CD4-positive, CD25-positive, alpha-beta regulatory T cell (primary cell): ENCODE results near the gene SMIM9. TPM values are rescaled to one million over a fixed set of nuclear protein-coding genes. Genes with fewer than 3 reads are reported as not detected.
A peak's percentile ranks its signal among the peaks of the same experiment; 100 is the strongest.

Experiments
- ATAC-seq, 2 donors: fragments of 150-1000 bp; cut with Tn5 transposase; one replicate each; pipeline ENCODE4 v1.10.0; 2021; ENCODE audit warnings: low read depth in 2 of 2, moderate number of reproducible peaks in 2 of 2, moderate library complexity in 1 of 2
- DNase-seq, 3 donors: peaks; one replicate each; pipeline versions ENCODE4 v3.0.0 to v3.0.0-alpha.2; 2012 to 2022; ENCODE audit warnings: mixed read lengths in 1 of 3
- H3K27ac ChIP-seq: one replicate; pipeline ENCODE4 v1.7.0; 2013; ENCODE audit warnings: mild to moderate bottlenecking, low read length; ENCODE audit not compliant: insufficient read depth, poor library complexity, severe bottlenecking
- H3K27me3 ChIP-seq: one replicate; pipeline ENCODE4 v1.7.0; 2013; ENCODE audit warnings: low read length; ENCODE audit not compliant: control insufficient read depth, insufficient read depth
- H3K36me3 ChIP-seq: one replicate; pipeline ENCODE4 v1.7.0; 2013; ENCODE audit warnings: mild to moderate bottlenecking, low read length, moderate library complexity; ENCODE audit not compliant: control insufficient read depth, insufficient read depth
- H3K4me1 ChIP-seq: 2 replicates; pipeline ENCODE4 v1.7.0; 2013; ENCODE audit warnings: mild to moderate bottlenecking, low read length; ENCODE audit not compliant: insufficient read depth, control insufficient read depth, poor library complexity, severe bottlenecking
- H3K4me3 ChIP-seq: one replicate; pipeline ENCODE4 v1.7.0; 2013; ENCODE audit warnings: low read depth, mild to moderate bottlenecking, low read length, moderate library complexity
- H3K9me3 ChIP-seq, 2 experiments: 1 replicate in 1 of 2; 2 replicates in 1 of 2; pipeline ENCODE4 v1.7.0; 2013; ENCODE audit warnings: low read length in 2 of 2, mild to moderate bottlenecking in 1 of 2, moderate library complexity in 1 of 2; ENCODE audit not compliant: control insufficient read depth in 2 of 2
- H3K27ac Mint-ChIP-seq, 3 donors: one replicate each; pipeline ENCODE4 v1.8.0; 2020 to 2022; ENCODE audit warnings: mild to moderate bottlenecking in 3 of 3, mixed read lengths in 3 of 3, moderate library complexity in 2 of 3
- H3K27me3 Mint-ChIP-seq: one replicate; pipeline ENCODE4 v1.8.0; 2022; ENCODE audit warnings: mild to moderate bottlenecking, mixed read lengths
- H3K36me3 Mint-ChIP-seq: one replicate; pipeline ENCODE4 v1.8.0; 2020; ENCODE audit warnings: mixed read lengths
- H3K4me1 Mint-ChIP-seq, 4 donors: one replicate each; pipeline ENCODE4 v1.8.0; 2020 to 2022; ENCODE audit warnings: mixed read lengths in 4 of 4, mild to moderate bottlenecking in 1 of 4
- H3K4me3 Mint-ChIP-seq, 4 donors: one replicate each; pipeline ENCODE4 v1.8.0; 2020 to 2022; ENCODE audit warnings: mild to moderate bottlenecking in 4 of 4, mixed read lengths in 4 of 4, moderate library complexity in 3 of 4
- H3K9me3 Mint-ChIP-seq, 7 donors: one replicate each; pipeline ENCODE4 v1.8.0; 2020 to 2022; ENCODE audit warnings: mixed read lengths in 7 of 7, mild to moderate bottlenecking in 3 of 7, moderate library complexity in 2 of 7
- polyA plus RNA-seq, 4 donors: library from polyadenylated mRNA; unstranded; fragments of 300-500 nt; fragmentation: Illumina TruSeq; gene quantifications; one replicate each; pipeline ENCODE4 v1.2.3, GENCODE V29; 2021
- total RNA-seq: library from RNA; stranded (reverse); gene quantifications from one replicate; pipeline ENCODE4 v1.2.3, GENCODE V29; 2022

The SMIM9 gene
- total and polyA plus RNA-seq, 5 donors from 2014 or later: not detected

GRCh38 chrX:154813801-154814200, 20.7 kb downstream of the SMIM9 start:
- H3K27me3 ChIP-seq: no peaks in the 10 kb centered on the region
- H3K27me3 Mint-ChIP-seq: peaks cover 21% of the 10 kb centered on the region
- H3K27ac ChIP-seq: no peak overlapping the region
- peaks cover 0 to 3% (median 0%) of the 10 kb centered on the region in 7 donors for H3K9me3 Mint-ChIP-seq
- no peak overlapping the region for H3K4me3 Mint-ChIP-seq
- H3K27ac Mint-ChIP-seq: no peak overlapping the region
- no peaks in the 10 kb centered on the region for H3K4me1 ChIP-seq
- H3K36me3 Mint-ChIP-seq: no peaks in the 10 kb centered on the region
- H3K4me3 ChIP-seq: no peak overlapping the region
- ATAC-seq (no peak), DNase-seq (no peak)
- H3K36me3 ChIP-seq: no peaks in the 10 kb centered on the region
- no peaks in the 10 kb centered on the region for H3K9me3 ChIP-seq
- peaks cover 0 to 3% (median 0%) of the 10 kb centered on the region in 4 donors for H3K4me1 Mint-ChIP-seq

- Mint-ChIP-seq H3K27ac (no peak overlapping the region), H3K36me3 (no peaks in the 10 kb centered on the region), H3K27me3 (peaks cover 21% of the 10 kb centered on the region), H3K4me1 (peaks cover 0 to 3% (median 0%) of the 10 kb centered on the region in 4 donors), H3K9me3 (peaks cover 0 to 3% (median 0%) of the 10 kb centered on the region in 7 donors), H3K4me3 (no peak overlapping the region)
- H3K4me3 ChIP-seq: no peak overlapping the region
- no peak overlapping the region for H3K27ac ChIP-seq
- H3K36me3 ChIP-seq: no peaks in the 10 kb centered on the region
- ATAC-seq: no peak
- DNase-seq: no peak
- H3K9me3 ChIP-seq: no peaks in the 10 kb centered on the region
- H3K4me1 ChIP-seq: no peaks in the 10 kb centered on the region
- H3K27me3 ChIP-seq: no peaks in the 10 kb centered on the region
Measured at GRCh38 chrX:154812341-154813101, 21.9 kb downstream of the SMIM9 start.

DNA sequence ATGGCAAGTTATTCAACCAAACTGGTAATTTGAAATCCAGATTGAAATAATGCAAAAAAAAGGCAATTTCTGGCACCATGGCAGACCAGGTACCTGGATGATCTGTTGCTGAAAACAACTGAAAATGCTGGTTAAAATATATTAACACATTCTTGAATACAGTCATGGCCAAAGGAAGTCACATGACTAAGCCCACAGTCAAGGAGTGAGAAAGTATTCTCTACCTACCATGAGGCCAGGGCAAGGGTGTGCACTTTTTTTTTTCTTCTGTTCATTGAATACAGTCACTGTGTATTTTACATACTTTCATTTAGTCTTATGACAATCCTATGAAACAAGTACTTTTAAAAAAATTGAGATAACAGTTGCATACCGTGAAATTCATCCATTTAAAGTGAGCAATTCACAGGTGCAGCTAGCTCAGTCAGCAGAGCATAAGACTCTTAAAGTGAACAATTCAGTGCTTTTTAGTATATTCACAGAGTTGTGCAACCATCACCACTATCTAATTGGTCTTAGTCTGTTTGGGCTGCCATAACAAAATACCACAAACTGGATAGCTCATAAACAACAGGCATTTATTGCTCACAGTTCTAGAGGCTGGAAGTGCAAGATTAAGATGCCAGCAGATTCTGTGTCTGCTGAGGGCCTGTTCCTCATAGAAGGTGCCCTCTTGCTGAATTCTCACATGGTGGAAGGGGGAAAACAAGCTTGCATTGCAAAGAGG, 24.4 kb downstream of the SMIM9 start:
- ATAC-seq (no peak), DNase-seq (peak in 1 of 3 donors; percentile 39)
- no peak overlapping the region for H3K27ac ChIP-seq
- H3K27me3 ChIP-seq: peaks cover 4% of the 10 kb centered on the region
- Mint-ChIP-seq H3K27me3 (peaks cover 20% of the 10 kb centered on the region), H3K27ac (no peak overlapping the region), H3K4me1 (peaks cover 0 to 7% (median 3%) of the 10 kb centered on the region in 4 donors), H3K36me3 (no peaks in the 10 kb centered on the region), H3K9me3 (peaks cover 0 to 3% (median 0%) of the 10 kb centered on the region in 7 donors), H3K4me3 (no peak overlapping the region)
- no peaks in the 10 kb centered on the region for H3K9me3 ChIP-seq
- peaks cover 7% of the 10 kb centered on the region for H3K4me1 ChIP-seq
- no peaks in the 10 kb centered on the region for H3K36me3 ChIP-seq
- no peak overlapping the region for H3K4me3 ChIP-seq

GRCh38 chrX:154806837-154807501, 27.5 kb downstream of the SMIM9 start:
- Histone ChIP-seq H3K4me3 (no peak overlapping the region), H3K4me1 (peaks cover 18% of the 10 kb centered on the region), H3K36me3 (no peaks in the 10 kb centered on the region), H3K27ac (no peak overlapping the region), H3K27me3 (peaks cover 4% of the 10 kb centered on the region), H3K9me3 (no peaks in the 10 kb centered on the region)
- Mint-ChIP-seq H3K4me1 (peaks cover 7 to 31% (median 10%) of the 10 kb centered on the region in 4 donors), H3K4me3 (no peak overlapping the region), H3K9me3 (no peaks in the 10 kb centered on the region), H3K27ac (no peak overlapping the region), H3K27me3 (peaks cover 8% of the 10 kb centered on the region), H3K36me3 (no peaks in the 10 kb centered on the region)
- ATAC-seq: no peak
- no peak for DNase-seq

GRCh38 chrX:154805696-154806091, 28.8 kb downstream of the SMIM9 start:
- H3K4me1 Mint-ChIP-seq: peaks cover 7 to 39% (median 13%) of the 10 kb centered on the region in 4 donors
- Histone ChIP-seq H3K27me3 (peaks cover 4% of the 10 kb centered on the region), H3K4me3 (peak overlapping the region; percentile 41), H3K27ac (no peak overlapping the region), H3K9me3 (no peaks in the 10 kb centered on the region), H3K4me1 (peaks cover 20% of the 10 kb centered on the region), H3K36me3 (no peaks in the 10 kb centered on the region)
- peaks cover 4% of the 10 kb centered on the region for H3K27me3 Mint-ChIP-seq
- H3K9me3 Mint-ChIP-seq: no peaks in the 10 kb centered on the region
- no peak for DNase-seq
- no peaks in the 10 kb centered on the region for H3K36me3 Mint-ChIP-seq
- ATAC-seq: no peak
- H3K4me3 Mint-ChIP-seq: peak overlapping the region; percentile 81 to 92 (median 85)
- peak overlapping the region; percentile 9 to 73 (median 48) for H3K27ac Mint-ChIP-seq

GRCh38 chrX:154804957-154805695, 29.3 kb downstream of the SMIM9 start, which contains the start of gene MPP1:
TSS of gene MPP1 (minus strand) at chrX:154805485. CDS start at chrX:154805373, 112 bp downstream.
- Histone ChIP-seq H3K27me3 (peaks cover 4% of the 10 kb centered on the region), H3K4me1 (peaks cover 20% of the 10 kb centered on the region), H3K27ac (no peak within 1 kb of the TSS), H3K36me3 (no peaks in the 10 kb centered on the region), H3K9me3 (no peaks in the 10 kb centered on the region), H3K4me3 (peak within 1 kb of the TSS; percentile 59)
- ATAC-seq (peak; percentile 89), DNase-seq (peak; percentile 65 to 78 (median 74))
- peaks cover 4% of the 10 kb centered on the region for H3K27me3 Mint-ChIP-seq
- peaks cover 7 to 44% (median 15%) of the 10 kb centered on the region in 4 donors for H3K4me1 Mint-ChIP-seq
- peak within 1 kb of the TSS; percentile 81 to 92 (median 85) for H3K4me3 Mint-ChIP-seq
- H3K36me3 Mint-ChIP-seq: no peaks in the 10 kb centered on the region
- peak within 1 kb of the TSS; percentile 9 to 81 (median 73) for H3K27ac Mint-ChIP-seq
- H3K9me3 Mint-ChIP-seq: no peaks in the 10 kb centered on the region
